Activated CD8-positive, alpha-beta memory T cell treated with anti-CD3 and anti-CD28 coated beads for 24 hours (primary cell): ENCODE measurements around the gene APBB3.
"Not testable (repeated sequence)": the region's sequence is repeated elsewhere in the genome, so short reads cannot be mapped to it uniquely, and the experiment has no call there.

Experiments
- DNase-seq: peaks from one replicate; pipeline ENCODE4 v3.0.0-alpha.2; 2020

The APBB3 gene, protein sequence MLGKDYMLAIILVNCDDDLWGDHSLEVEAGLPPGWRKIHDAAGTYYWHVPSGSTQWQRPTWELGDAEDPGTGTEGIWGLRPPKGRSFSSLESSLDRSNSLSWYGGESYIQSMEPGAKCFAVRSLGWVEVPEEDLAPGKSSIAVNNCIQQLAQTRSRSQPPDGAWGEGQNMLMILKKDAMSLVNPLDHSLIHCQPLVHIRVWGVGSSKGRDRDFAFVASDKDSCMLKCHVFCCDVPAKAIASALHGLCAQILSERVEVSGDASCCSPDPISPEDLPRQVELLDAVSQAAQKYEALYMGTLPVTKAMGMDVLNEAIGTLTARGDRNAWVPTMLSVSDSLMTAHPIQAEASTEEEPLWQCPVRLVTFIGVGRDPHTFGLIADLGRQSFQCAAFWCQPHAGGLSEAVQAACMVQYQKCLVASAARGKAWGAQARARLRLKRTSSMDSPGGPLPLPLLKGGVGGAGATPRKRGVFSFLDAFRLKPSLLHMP

DNA sequence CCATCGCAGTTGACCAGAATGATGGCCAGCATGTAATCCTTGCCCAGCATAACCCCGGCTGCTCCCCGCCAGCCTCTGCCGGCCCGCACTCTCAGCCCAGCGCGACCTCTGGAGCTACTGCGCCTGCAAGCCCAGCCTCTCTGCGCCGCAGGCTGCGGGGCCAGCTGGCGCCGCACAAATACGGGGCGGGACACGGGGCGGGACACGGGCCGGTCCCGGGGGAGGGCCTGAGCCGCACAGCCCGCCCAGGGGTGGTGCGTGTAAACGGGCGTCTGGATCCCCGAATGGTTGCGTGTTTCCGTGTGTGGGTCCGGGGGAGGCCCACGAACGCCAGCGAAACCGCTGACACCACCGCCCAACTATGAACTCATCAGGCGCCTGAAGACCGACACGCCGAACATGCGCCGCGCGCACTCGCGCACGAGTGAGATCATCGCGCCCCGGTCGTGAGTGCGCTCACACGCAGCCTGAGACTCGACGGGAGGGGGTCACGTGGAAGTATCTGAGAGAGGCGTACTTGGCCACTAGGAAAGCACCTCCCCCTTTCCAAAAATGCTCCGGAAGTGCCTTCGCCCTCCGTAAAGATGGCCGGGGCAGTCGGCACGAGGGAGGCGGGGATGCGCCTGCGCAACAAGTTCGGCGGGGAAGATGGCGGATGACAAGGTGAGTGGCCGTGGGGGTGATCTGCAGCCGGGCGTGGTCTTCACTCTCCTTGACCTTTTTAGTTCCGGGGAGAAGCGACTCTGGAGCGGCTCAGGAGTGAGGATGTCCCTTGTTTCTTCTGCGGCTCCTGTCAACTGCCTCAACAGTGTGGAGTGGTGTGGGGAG lies at the start of gene APBB3, which contains the start of gene SLC35A4:
APBB3 (minus strand) TSS at position 403 of the 828 bp plus-strand sequence; CDS start at position 50, 353 bp downstream.
SLC35A4 (plus strand) TSS at position 633 of the 828 bp plus-strand sequence. CDS start 2,342 bp downstream, outside the sequence.
- DNase-seq, result peak; percentile 95

DNA sequence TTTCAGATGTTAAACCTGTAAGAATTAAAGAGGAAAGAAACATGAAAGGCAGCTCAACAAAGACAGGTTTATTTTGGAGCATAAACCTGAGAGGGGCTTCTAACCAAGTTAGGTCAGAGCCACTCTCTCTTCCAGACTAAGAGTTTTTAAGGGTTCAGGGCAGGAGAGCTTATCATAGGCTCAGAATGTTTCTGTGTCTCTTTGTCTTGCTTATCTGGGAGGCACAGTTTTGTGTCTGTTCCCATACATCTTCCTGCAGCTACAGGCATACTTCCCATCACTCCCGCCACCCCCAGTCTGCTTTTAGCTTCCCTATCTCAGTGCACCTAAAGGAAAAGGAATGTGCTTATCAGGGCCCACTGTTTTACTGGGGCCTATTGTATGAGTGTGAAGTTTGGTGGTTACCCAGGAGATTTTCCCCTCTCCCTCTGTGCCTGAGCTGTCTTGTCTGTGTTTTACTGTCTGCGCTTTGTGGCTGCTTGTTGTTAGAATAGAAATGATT lies 46.7 kb upstream of the APBB3 start:
- DNase-seq, result no peak

DNA sequence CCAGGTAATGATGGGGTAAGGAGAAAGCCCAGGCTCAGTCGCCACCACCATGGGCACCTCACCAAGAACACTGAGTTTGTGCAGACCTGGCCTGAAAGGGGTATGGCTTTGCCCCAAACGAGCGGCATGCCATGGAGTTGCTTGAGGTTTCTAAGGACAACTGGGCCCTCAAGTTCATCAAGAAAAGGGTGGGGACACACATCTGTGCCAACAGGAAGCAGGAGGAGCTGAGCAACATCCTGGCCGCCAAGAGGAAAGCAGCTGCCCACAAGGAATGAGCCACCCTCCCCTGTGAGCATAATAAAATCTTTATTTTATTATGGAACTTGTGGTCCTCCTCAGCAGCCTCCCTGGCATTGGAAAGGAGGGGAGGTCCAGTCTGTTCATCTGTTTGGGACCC lies 44.7 kb upstream of the APBB3 start:
- DNase-seq, result no peak

DNA sequence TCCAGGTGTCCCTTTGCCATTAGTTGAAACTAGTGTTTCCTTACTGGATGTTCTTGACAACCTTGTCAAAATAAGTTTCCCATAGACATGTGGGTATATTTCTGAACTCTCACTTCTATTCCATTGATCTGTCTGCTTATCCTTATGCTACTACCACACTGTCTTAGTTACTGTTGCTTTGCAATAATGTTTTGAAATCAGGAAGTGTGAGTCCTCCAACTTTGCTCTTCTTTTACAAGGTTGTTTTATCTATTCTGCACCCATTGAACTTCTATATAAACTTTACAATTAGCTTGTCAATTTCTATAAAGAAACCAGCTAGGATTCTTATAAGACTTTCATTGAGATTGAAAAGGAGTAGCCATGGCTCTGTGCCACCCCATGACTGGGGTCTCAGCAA lies 44.3 kb upstream of the APBB3 start:
- DNase-seq, result no peak

DNA sequence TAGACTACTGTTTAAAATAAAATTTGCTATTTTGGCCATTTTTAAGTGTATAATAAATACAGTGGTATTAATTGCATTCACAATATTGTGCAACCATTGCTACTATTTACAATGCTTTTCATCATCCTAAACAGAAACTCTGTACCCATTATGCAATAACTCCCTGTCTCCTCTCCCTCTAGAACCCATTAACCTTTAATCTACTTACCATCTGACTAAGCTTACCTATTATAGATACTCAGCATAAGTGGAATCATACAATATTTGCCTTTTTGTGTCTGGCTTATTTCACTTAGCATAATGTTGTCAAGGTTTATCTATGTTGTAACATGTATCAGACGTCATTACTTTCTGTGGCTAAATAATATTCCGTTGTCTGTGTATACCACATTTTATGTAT lies 42.6 kb upstream of the APBB3 start:
- no peak for DNase-seq

DNA sequence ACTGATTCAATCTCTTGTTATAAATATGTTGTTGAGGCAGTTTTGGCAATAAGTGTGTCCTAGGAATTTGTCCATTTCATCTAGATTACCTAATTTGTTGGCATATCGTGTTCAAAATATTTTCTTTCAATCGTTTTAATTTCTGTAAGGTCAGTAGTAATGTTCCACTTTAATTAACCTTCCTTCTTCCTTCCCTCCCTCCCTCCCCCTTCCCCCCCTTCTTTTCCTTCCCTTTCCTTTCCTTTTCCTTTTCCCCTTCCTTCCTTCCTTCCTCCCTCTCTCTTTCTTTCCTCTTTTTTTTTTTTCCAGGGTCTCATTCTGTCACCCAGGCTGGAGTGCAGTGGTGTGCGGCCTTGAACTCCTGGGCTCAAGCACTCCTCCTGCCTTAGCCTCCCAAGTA lies 41.5 kb upstream of the APBB3 start:
- no peak for DNase-seq

DNA sequence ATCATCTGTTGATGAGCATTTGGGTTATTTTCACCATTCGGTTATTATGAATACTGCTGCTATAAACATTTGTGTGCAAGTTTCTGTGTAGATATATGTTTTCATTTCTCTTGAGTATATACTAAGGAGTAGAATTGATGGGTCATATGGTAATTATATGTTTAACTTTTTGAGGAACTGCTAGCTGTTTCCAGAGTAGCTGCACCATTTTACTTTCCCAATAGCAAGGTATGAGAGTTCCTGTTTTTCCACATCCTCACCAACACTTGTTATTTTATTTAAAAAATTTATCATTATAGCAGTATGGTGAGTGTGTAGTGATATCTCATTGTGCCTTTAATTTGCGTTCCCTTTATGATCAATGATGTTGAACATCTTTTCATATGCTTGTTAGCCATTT lies 39.3 kb upstream of the APBB3 start:
- DNase-seq, result no peak

DNA sequence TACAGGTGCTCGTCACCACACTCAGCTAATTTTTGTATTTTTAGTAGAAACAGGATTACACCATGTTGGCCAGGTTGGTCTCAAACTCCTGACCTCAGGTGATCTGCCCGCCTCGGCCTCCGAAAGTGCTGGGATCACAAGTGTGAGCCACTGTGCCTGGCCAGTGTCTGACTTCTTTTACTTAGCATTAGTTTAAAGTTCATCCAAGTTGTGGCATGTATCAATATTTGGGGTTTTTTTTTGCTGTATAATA lies 39.0 kb upstream of the APBB3 start:
- not testable (repeated sequence) for DNase-seq

DNA sequence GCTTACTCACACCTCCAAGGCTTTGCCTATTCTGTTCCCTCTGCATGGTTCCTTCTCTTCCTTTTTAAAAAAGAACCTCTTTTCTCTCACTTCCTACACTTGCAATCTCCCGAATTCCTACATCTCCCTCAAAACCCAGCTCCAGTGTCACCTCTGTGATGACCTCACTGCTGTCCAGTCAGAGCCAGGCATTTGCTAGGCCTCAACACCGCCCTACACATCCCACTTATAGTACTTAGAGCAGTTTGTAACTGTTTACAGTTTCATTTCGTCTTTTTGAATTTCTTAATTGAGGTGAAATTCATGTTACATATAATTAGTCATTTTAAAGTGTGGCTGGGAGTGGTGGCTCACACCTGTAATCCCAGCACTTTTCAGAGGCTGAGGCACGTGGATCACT lies 37.7 kb upstream of the APBB3 start:
- no peak for DNase-seq

DNA sequence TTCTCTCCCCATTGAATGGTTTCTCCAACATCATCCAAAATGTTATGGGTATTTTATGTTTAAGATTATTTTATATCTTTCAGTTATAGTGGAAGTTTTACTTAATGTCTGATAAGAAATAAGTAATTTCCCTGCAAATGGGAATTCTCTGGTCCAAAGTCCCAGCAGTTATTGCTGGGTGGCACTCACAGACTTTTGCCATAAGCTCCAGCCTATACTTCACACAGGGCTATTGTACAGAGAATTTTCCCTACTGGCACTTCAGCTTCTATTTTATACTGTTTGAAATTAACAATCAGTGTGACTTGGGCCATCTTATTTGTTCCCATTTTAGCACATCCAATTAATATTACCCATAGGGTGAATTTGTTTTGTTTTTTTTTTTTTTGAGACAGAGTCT lies 35.7 kb upstream of the APBB3 start:
- DNase-seq, result no peak

DNA sequence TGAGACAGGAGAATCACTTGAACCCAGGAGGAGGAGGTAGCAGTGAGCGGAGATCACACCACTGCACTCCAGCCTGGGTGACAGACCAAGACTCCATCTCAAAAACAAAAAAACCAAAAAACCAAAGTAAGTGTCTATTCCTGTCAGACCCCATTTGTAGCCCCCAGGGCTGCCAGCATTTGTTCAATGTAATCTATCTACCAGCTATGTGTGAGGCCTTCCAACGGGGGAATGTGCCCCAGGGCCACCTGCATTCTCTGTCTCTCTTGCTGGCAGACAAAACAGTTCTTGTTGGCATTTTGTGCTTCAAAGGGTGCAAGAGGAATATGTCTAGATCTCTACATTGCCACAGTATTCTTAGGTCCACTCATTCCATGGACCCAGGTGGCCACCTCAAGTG lies 34.4 kb upstream of the APBB3 start:
- DNase-seq, result no peak

DNA sequence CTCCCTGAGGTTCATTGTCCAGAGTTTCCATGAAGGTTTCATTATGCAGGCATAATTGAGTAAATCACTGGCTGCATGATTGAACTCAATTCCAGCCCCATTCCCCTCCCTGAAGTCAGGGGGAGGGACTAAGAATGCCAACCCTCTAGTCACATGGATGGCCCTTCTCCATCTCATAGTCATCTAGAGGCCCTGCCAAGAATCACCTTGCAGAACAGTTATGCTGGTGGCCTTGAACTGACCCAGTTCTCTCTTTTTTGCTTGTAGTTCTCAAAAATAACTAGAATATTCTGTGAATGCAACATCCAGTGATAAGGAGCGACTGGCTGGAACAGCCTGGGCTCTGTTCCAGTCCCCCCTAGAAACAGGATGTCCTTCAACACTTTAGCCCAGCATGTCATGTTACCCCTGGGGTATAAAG lies 31.9 kb upstream of the APBB3 start:
- DNase-seq, result no peak

DNA sequence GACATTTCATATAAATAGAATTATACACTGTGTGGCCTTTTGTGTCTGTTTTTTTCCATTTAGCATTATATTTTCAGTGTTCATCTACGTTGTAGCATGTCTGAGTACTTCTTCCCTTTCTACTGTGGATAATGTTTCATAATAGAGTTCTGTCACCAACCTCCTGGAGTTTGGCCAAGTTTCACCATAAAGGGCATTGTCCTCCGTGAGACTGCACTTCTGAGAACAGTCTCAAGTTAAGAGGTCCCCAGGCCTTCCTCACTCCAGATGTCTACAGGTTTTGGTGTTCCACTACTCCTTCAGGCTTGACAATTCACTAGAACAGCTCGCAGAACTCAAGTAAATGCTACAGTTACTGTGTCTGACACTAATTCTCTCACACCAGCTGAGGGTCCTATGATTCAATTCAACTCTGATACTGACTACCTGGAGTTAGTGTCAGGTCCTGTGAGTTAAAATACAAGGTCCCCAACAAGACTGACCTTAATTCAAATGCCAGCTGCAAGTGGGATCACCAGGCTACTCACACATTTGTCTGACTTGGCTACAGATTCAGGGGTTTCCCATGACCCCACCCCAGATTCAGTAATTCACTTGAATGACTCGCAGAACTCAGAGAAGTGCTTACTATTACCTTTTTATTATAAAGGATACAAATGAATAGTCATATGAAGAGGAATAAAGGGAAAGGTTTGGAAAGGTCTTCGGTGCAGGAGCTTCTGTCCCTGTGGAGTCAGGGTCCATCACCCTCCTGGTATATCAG lies 31.3 kb upstream of the APBB3 start:
- DNase-seq, result no peak

DNA sequence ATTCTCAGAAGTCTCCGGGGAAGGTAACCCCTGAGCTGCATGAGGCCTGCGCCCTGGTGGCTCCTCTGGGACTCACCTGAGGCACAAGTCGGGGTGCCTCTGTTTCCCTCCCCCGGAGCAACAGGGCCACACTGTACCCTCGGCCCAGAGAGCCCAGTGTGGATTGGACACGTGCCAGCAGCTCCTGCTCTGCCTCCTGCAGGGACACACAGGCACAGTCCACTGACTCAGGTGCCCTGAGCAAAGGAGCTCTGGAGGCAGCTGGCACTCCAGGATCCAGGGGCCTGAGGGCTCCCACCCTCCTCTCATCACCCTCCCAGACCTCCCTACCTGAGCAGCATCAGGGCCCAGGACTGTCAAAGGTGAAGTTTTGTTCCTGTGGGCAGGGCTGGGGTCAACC lies 29.8 kb upstream of the APBB3 start:
- no peak for DNase-seq

DNA sequence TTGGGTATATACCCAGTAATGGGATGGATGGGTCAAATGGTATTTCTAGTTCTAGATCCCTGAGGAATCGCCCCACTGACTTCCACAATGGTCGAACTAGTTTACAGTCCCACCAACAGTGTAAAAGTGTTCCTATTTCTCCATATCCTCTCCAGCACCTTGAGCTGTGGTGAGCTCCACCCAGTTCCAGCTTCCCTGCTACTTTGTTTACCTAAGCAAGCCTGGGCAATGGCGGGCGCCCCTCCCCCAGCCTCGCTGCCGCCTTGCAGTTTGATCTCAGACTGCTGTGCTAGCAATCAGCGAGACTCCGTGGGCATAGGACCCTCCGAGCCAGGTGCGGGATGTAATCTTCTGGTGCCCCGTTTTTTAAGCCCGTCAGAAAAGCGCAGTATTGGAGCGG lies 28.7 kb upstream of the APBB3 start:
- not testable (repeated sequence) for DNase-seq

DNA sequence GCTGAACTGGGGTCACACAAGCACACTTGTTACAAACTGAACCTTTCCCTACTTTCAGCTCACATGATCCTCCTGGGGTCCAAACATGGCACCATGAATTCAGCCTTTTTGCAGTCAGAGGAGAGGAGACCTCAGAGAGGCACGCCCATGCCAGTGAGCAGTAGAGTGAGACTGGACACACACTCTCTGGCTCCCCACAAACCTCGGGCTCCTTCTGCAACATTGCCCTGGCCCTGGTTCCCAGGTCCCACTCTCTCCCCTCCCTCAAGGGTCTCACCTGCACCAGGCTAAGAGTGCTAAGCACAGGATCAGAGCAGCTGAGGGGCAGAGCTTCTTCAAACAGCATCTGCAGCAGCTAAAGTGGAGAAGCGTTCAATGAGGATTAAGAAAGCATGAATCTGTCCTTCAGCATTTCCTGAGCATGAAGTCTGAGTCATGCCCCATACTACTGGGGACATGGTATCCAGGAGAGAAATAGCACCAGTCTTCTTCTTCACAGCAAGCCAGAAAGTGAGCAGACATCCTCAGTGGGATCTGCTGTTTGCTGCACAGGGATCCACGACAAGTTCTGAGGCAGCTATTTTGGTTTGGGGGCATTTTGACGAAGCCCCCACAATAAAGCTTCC lies 27.5 kb upstream of the APBB3 start:
- no peak for DNase-seq

DNA sequence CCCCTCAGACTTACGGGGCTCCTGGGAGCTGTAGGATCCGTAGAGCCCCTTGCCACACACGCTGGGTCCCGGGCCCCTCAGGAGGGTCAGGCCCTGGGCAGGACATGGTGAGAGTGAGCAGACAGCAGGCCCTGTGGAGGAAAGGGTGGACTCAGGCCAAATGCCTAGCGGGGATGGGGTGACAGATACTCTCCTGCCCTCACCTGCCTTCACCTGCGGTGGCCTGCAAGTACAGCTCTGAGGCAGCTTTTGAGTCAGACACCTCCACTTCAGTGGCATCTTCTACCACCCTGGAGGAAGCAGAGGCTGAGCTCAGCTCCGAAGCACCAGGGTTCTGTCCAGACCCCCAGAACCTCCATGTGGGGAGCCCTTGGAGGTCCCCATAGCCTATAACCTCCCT lies 26.5 kb upstream of the APBB3 start:
- DNase-seq, result no peak

DNA sequence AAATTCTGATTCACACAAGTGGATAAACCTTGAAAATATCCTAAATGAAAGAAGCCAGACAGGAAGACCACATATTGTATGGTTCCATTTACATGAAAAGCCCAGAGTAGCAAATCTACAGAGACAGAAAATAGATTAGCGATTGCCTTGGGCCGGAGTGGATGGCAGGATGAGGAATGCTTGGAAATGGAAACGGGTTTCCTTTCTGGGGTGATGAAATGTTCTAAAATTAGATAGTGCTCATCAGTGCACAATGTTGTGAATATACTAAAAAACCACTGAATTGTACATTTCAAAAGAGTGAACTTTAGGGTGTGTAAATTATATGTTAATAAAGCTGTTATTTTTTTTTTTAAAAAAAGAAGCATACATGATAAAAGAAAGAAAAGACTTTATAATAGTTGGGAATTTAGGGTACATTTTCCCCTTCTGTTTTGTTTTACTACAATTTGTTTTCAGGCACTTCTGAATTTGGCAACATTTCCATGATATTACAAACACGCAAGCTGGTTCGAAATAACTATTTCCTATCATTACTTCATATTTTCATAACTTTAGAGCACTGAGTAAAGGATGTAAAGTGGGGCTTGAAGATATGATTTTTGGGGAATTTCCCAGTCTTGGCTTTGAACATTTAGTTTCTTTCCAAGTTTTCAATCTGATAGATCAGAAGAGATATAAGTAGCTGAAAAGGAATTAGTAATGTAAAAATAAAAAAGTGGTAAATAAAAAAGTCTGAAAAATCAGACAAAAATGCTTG lies 24.1 kb upstream of the APBB3 start:
- no peak for DNase-seq

DNA sequence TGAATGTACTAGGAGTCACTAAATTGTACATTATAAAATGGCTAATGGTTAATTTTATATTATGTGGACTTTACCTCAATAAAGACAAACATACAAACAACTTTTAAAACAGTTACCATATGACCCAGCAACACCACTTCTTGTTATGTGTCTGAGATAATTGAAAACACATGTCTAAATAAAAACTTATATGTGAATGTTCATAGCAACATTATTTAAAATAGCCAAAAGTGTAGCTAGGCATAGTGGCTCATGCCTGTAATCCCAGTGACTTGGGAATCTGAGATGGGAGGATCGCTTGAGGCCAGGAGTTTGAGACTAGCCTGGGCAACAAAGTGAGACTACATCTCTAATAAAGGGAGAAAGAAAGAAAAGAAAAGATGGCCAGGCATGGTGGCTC lies 23.1 kb upstream of the APBB3 start:
- no peak for DNase-seq

DNA sequence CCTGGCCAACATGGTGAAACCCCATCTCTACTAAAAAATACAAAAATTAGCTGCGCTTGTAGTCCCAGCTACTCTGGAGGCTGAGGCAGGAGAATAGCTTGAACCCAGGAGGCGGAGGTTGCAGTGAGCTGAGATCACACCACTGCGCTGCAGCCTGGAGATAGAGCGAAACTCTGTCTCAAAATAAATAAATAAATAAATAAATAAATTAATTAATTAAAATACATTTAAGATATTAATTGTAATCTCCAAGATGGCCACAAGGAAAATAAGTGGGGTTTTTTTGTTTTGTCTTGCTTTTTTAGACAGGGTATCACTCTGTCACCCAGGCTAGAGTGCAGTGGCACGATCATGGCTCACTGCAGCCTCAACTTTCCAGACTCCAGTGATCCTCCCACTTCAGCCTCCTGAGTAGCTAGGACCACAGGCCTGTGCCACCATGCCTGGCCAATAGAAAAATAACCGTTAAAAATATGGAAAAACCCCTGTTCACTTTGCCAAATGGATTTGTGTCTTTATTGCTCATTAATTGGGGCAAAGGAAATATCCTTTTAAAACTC lies 14.9 kb upstream of the APBB3 start:
- not testable (repeated sequence) for DNase-seq

DNA sequence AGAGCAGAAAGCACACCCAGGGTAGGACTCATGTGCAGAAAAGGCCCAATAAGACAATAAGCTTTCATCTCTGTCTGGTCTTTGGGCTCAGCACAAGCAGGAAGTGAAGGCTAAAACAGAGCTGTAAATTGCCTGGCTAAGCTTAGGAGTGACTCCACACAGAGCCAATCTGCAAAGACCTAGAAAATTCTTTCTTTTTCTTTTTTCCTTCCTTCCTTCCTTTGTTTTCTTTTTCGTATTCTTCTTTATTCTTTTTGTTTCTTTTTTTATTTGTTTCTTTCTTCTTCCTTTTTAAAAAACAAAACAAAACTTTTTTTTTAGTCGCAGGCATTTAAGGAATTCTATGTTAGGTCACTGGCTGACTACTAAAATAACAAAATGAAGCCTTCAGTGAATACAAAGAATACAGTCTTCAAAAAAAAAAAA lies 12.4 kb upstream of the APBB3 start:
- no peak for DNase-seq

DNA sequence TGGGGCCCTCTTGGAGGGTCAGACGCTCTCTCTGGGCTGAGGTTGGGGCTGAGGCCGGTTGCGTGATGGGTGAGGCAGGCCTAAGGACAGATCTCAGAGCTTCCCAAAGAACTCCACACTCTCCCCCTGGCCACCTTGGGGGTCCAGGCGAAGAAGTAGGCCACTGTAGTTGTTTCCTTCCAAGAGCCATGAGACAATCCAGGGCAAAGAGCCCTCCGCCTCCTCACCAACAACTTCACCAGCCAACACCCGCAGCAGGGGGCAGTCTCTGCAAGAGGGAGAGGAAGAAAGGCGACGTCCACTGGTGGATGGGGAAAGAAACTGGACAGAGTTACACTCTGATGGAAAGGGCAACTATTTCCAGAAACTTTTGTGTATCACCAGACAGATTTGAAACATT lies 10.9 kb upstream of the APBB3 start:
- no peak for DNase-seq
